Esophagus squamous epithelium (tissue), 5 donors: ENCODE data around the gene CDR2L. TPM values are rescaled to one million over a fixed set of nuclear protein-coding genes. Genes with fewer than 3 reads are reported as not detected.
A peak's percentile ranks its signal among the peaks of the same experiment; 100 is the strongest.
"Not testable (repeated sequence)": the region's sequence is repeated elsewhere in the genome, so short reads cannot be mapped to it uniquely, and the experiment has no call there.

Experiments
- DNase-seq: peaks from one replicate; lab custom pipeline; 2025; lab: John Stamatoyannopoulos, UW
- H3K27ac ChIP-seq, 4 donors: fragments of 200-600 bp; sonication (generic); one replicate each; pipeline ENCODE4 v1.5.1; 2016 to 2019; ENCODE audit warnings: mild to moderate bottlenecking in 1 of 4
- H3K27me3 ChIP-seq, 4 donors: fragments of 200-600 bp; sonication (generic); 1 replicate in 3 of 4; 2 replicates in 1 of 4; pipeline versions ENCODE4 v1.5.1 to v1.6.0; 2017 to 2021; ENCODE audit warnings: antibody characterized with exemption in 1 of 4
- H3K36me3 ChIP-seq, 3 donors: fragments of 200-600 bp; sonication (generic); one replicate each; pipeline ENCODE4 v1.5.1; 2016 to 2019
- H3K4me1 ChIP-seq, 3 donors: fragments of 200-600 bp; sonication (generic); one replicate each; pipeline ENCODE4 v1.5.1; 2017 to 2019
- H3K4me3 ChIP-seq, 4 donors: fragments of 200-600 bp; sonication (generic); 1 replicate in 3 of 4; 2 replicates in 1 of 4; pipeline ENCODE4 v1.5.1; 2016 to 2019; ENCODE audit warnings: mild to moderate bottlenecking in 2 of 4, moderate library complexity in 1 of 4
- H3K9me3 ChIP-seq, 3 donors: fragments of 200-600 bp; sonication (generic); one replicate each; pipeline ENCODE4 v1.5.1; 2016 to 2019
- CTCF ChIP-seq, 6 experiments: fragments of 450-650 bp in 4 of 6; fragments of 200-600 bp in 2 of 6; sonication (generic) in 2 of 6; IDR thresholded peaks; one replicate each; pipeline ENCODE4 v1.5.1; 2016 to 2019; ENCODE audit warnings: antibody characterized with exemption in 6 of 6, mild to moderate bottlenecking in 4 of 6, moderate library complexity in 4 of 6
- POLR2A ChIP-seq, 4 donors: fragments of 450-650 bp; IDR thresholded peaks; one replicate each; pipeline ENCODE4 v1.6.1; 2017; ENCODE audit warnings: antibody characterized with exemption in 4 of 4, mild to moderate bottlenecking in 4 of 4, moderate library complexity in 3 of 4
- WGBS, 2 donors: methylation state at CpG; one replicate each; pipeline ENCODE4 v1.1.5; 2018; 5-methylcytosine and 5-hydroxymethylcytosine counted together
- intact Hi-C: fragments of 100-400 bp; cut with DNase I; formaldehyde crosslinking; loops from one replicate; pipeline ENCODE4 v1.15.0; 2022
- total RNA-seq, 4 donors: library from RNA; depleted of rRNA; stranded (reverse); fragments of >200 nt; gene quantifications; one replicate each; pipeline ENCODE4 v1.1.0, GENCODE V29; 2016
- donor health status: DM: yes; HTN: yes; CAD: no.

The CDR2L gene
- total RNA-seq, 4 donors from 2014 or later: 5.3 to 7.9 (median 6.7) TPM

- no peak for TF ChIP-seq CTCF (IDR thresholded peaks at IDR 0.05)
- Histone ChIP-seq H3K4me1 (peaks cover 8 to 21% (median 10%) of the 10 kb centered on the region in 3 donors), H3K36me3 (no peaks in the 10 kb centered on the region), H3K27ac (no peak overlapping the region), H3K4me3 (no peak overlapping the region), H3K27me3 (peaks cover 0 to 22% (median 0%) of the 10 kb centered on the region in 4 donors), H3K9me3 (no peaks in the 10 kb centered on the region)
- WGBS, 2 donors: 80% methylated on average over 3 of the region's 3 CpGs; no CpG with 5 or more reads in 1 of the 2 donors
- intact Hi-C loops: no loop called here
- no peak for DNase-seq
Measured at GRCh38 chr17:74978240-74978639, 9.2 kb upstream of the CDR2L start.

- Histone ChIP-seq H3K9me3 (no peaks in the 10 kb centered on the region), H3K4me3 (no peak overlapping the region), H3K27ac (no peak overlapping the region), H3K4me1 (peaks cover 8 to 20% (median 10%) of the 10 kb centered on the region in 3 donors), H3K27me3 (peaks cover 0 to 8% (median 0%) of the 10 kb centered on the region in 4 donors), H3K36me3 (no peaks in the 10 kb centered on the region)
- 77 to 84% methylated on average over 8 to 12 of the region's 17 CpGs for WGBS, 2 donors
- intact Hi-C loops: no loop called here
- no peak for DNase-seq
- no peak for TF ChIP-seq POLR2A (IDR thresholded peaks at IDR 0.05)
Measured at GRCh38 chr17:74979408-74980146, 7.9 kb upstream of the CDR2L start.

DNA sequence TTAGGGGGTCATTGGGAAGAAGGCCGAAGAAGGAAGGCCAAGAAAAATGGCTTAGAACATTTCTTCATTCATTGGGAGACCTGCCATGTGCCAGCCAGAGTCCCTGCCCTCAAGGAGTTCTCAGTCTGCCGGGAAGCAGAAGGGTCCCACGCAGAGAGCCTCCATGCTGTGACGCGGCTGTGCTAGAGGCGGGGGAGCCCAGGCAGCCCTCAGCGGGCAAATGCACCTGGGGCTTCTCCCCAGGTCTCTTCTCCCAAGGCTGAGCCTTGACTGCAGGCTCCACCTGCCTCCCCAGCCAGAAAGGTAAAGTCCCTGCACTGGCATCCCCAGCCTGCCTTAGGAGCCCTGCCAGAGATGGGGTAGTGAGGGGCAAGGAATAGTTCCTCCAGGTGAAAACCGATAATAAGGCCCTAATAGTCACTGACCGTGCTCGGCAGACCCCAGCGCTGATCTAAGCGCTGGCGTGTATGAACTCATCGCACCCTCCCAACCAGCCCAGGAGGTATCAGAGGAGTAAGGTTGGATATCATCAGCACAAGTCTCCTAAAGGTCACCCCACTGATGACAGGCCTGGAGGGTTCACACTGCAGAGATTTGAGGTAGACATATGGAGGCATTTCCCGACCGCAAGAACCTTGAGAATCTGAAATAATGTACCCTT lies 6.0 kb upstream of the CDR2L start:
- Histone ChIP-seq H3K4me3 (peak overlapping the region; percentile 51 to 82 (median 56)), H3K27ac (peak overlapping the region; percentile 71 to 94 (median 86)), H3K9me3 (no peaks in the 10 kb centered on the region), H3K27me3 (no peaks in the 10 kb centered on the region), H3K4me1 (peaks cover 8 to 20% (median 10%) of the 10 kb centered on the region in 3 donors), H3K36me3 (no peaks in the 10 kb centered on the region)
- intact Hi-C loops: no loop called here
- TF ChIP-seq POLR2A (IDR thresholded peaks at IDR 0.05) (no peak), CTCF (IDR thresholded peaks at IDR 0.05) (no peak)
- DNase-seq: no peak
- 61 to 71% methylated on average over 8 to 9 of the region's 16 CpGs for WGBS, 2 donors

DNA sequence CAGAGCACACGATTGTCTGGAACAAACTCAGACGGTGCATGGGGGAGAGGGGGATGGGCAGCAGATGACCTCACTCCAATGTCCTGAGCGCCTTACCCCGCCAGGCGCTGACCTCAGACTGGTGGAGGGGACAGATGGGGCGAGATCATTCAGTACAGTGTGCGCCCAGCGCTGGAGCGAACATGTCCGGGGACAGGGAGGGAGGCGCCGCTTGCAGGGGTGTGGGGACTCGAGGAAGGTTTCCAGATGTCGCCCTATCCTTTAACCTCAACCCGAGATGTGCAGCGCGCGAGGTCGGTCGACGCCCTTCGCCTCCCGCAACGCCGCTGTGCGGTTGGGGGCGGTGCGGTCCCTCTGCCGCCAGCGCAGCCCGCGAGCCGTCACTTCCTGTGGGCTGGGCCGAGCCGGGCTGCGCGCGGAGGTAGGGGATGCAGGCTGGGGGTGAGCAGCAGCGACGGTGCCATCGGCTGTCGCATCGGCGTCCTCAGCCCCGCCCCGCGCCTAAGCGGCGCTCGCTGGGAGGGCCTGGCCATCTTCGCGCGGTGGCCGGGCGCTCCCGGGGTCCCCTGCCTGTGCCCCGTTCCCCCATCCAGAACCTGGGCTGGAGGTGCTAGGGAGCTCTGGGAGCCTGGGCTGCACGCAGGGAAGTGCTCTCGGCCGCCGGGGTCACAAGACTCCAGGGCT lies 5.3 kb upstream of the CDR2L start:
- H3K4me1 ChIP-seq: peaks cover 8 to 24% (median 14%) of the 10 kb centered on the region in 3 donors
- intact Hi-C loops: no loop called here
- DNase-seq: no peak

GRCh38 chr17:74982663-74983313 lies 4.6 kb upstream of the CDR2L start:
- Histone ChIP-seq H3K27ac (peak overlapping the region; percentile 71 to 94 (median 86)), H3K4me1 (peaks cover 8 to 30% (median 14%) of the 10 kb centered on the region in 3 donors), H3K4me3 (peak overlapping the region; percentile 51 to 82 (median 56))
- H3K27me3 ChIP-seq, intact Hi-C loops, H3K36me3 ChIP-seq, DNase-seq, H3K9me3 ChIP-seq: not testable (repeated sequence)
- WGBS, 2 donors: 42 to 55% methylated on average over 7 to 10 of the region's 14 CpGs

More for the DNA sequence above, 5.3 kb upstream of the CDR2L start:
- WGBS, 2 donors: 0 to 5% methylated on average over 9 to 25 of the region's 61 CpGs
- Histone ChIP-seq H3K4me3 (peak overlapping the region; percentile 51 to 82 (median 56)), H3K27me3 (no peaks in the 10 kb centered on the region), H3K36me3 (no peaks in the 10 kb centered on the region), H3K27ac (peak overlapping the region; percentile 71 to 94 (median 86)), H3K9me3 (no peaks in the 10 kb centered on the region)
- TF ChIP-seq POLR2A (IDR thresholded peaks at IDR 0.05): peak in 2 of 4 donors; percentile 35 to 74
- TF ChIP-seq CTCF (IDR thresholded peaks at IDR 0.05): peak in 3 of 6 experiments; percentile 4 to 26 (median 6)
